ENCODE results near the gene ATRN.

ATRN gene

DNA sequence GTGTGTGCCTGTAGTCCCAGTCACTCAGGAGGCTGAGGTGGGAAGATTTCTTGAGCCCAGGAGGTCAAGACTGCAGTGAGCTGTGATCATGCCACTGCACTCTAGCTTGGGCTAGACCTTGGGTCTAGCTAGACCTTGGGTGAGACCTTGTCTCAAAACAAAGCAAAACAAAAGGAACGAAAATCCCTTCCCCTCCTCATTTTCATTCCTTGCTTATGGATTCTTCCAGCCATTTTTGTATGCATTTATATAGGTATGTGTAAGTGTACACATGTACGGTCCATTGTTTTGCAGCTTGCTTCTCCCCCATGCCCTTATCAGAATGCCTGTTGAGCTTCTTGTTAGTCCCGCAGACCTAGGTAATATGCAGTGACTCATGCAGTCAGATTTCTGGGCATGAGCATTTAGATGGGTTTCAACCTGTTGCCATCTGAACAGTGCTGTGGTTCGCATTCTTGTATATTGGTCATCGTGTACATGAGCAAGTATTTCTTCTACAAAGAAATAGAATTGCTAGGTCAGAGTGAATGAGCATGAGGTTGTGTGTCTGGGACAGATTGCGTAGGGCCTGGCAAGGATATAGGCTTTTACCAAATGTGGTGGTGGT lies 73.2 kb downstream of the ATRN start:
- no peak for TF ChIP-seq CTCF (IDR thresholded peaks at IDR 0.05; ENCODE audit: insufficient read depth, missing control alignments)

DNA sequence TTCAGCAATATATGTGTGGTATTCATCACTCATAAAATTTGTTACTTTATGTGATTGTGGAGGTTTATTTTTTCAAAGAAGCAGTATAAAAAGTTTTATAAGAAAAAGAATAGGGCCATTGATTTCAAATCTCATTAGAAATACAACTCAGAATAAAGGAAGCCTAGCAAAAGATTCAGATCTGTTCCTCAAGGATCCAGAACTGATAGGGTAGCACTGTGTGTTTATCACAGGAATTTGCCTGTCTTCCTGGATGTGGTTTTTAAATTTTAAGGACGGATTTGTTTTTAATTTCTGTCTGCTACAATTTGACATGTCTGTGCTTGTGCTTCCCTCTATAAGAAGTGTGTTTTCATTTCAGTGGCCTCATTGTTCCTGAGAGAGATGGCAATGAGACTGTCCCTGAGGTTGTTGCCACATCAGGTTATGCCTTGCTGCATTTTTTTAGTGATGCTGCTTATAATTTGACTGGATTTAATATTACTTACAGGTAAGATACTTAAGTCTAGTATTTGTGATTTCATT lies 74.6 kb downstream of the ATRN start:
- FAIRE-seq (no peak), DNase-seq (ENCODE audit: insufficient read length, low spot score) (no peak)
- TF ChIP-seq CTCF (IDR thresholded peaks at IDR 0.05; ENCODE audit: insufficient read depth, missing control alignments), result no peak

More for the DNA sequence above, 73.2 kb downstream of the ATRN start:
- FAIRE-seq, result no peak
- no peak for DNase-seq (ENCODE audit: insufficient read length, low spot score)

DNA sequence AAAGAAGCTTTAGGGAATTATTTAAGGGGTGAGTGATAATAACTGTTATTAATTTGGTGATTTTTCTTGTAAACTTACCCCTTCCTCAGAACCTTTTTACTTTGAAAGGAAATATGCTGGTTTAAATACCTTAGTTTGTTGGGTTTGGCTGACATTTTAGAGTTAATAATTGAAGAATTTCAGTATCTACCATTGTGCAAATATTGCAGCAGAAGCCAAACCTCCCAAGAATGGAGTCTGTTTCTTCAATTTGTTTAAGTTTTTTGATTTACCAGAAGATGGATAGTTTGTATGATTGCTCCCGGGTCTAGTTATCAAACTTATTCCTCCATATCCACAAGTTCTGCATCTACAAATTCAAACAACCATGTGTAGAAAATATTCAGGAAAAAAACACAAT lies 77.1 kb downstream of the ATRN start:
- DNase-seq (ENCODE audit: insufficient read length, low spot score) (no peak), FAIRE-seq (no peak)
- TF ChIP-seq CTCF (IDR thresholded peaks at IDR 0.05; ENCODE audit: insufficient read depth, missing control alignments), result no peak

- no peak for FAIRE-seq
- DNase-seq (ENCODE audit: insufficient read length, low spot score), result no peak
- TF ChIP-seq CTCF (IDR thresholded peaks at IDR 0.05; ENCODE audit: insufficient read depth, missing control alignments), result no peak
Observed at GRCh38 chr20:3550837-3551236, 80.0 kb downstream of the ATRN start.

GRCh38 chr20:3551681-3552434 lies 81.0 kb downstream of the ATRN start:
- DNase-seq (ENCODE audit: insufficient read length, low spot score), result no peak
- no peak for FAIRE-seq
- no peak for TF ChIP-seq CTCF (IDR thresholded peaks at IDR 0.05; ENCODE audit: insufficient read depth, missing control alignments)

DNA sequence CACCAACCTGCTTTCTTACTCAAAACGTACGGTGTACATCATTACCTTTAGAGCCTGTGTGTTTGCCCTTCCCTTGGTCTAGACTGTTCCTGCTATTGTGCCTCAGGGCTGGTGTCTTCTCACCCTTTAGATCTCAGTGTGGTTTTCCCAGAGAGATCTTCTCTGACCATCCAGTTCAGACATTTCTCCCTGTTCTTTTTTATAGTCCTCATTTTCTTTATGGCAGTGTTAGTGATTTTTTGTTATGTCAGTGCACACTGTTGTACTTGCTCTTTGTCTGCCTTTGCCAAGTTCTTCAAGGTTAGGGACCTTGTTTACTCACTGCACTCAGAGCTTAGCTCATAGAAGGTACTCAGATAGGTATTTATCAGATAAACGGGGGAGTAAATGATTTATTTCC lies 82.8 kb downstream of the ATRN start:
- TF ChIP-seq CTCF (IDR thresholded peaks at IDR 0.05; ENCODE audit: insufficient read depth, missing control alignments), result no peak
- DNase-seq (ENCODE audit: insufficient read length, low spot score) (no peak), FAIRE-seq (no peak)

DNA sequence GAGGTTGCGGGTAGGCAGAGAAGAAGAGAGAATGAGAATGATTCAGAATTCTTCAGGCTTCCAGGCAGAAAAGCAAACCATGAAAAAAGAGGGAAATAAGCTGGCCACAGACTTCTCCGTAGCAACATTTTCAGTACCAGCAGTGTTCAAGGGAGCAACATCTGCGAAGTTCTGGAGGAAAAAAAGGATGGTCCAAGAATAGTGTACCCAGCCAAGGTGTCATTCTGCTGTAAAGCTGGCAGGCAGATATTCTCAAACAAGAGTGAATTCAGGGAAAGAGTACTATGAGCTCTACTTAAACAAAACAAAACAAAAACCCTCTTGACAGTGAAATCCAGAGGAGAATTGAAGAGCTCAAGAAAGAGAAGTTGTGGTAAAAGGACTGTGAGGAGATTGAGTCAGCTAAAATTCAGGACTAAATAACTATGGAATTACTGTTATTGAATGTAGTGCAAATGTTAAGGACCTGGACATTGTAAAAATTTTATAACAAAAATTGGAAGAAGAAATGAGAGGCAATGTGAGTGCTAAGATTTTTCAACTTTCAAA lies 86.5 kb downstream of the ATRN start:
- no peak for TF ChIP-seq CTCF (IDR thresholded peaks at IDR 0.05; ENCODE audit: insufficient read depth, missing control alignments)
- DNase-seq (ENCODE audit: insufficient read length, low spot score), result no peak
- FAIRE-seq, result no peak

All from D721Med (cell line).